ENCODE measurements around the gene CELF4.

The CELF4 gene

GRCh38 chr18:37546272-37546537 is 19.4 kb downstream of the CELF4 start:
- TF ChIP-seq, protein P1, sequence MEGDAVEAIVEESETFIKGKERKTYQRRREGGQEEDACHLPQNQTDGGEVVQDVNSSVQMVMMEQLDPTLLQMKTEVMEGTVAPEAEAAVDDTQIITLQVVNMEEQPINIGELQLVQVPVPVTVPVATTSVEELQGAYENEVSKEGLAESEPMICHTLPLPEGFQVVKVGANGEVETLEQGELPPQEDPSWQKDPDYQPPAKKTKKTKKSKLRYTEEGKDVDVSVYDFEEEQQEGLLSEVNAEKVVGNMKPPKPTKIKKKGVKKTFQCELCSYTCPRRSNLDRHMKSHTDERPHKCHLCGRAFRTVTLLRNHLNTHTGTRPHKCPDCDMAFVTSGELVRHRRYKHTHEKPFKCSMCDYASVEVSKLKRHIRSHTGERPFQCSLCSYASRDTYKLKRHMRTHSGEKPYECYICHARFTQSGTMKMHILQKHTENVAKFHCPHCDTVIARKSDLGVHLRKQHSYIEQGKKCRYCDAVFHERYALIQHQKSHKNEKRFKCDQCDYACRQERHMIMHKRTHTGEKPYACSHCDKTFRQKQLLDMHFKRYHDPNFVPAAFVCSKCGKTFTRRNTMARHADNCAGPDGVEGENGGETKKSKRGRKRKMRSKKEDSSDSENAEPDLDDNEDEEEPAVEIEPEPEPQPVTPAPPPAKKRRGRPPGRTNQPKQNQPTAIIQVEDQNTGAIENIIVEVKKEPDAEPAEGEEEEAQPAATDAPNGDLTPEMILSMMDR (conservative IDR thresholded peaks at IDR 0.05): no peak
- no peak overlapping the region for H3K27ac ChIP-seq

DNA sequence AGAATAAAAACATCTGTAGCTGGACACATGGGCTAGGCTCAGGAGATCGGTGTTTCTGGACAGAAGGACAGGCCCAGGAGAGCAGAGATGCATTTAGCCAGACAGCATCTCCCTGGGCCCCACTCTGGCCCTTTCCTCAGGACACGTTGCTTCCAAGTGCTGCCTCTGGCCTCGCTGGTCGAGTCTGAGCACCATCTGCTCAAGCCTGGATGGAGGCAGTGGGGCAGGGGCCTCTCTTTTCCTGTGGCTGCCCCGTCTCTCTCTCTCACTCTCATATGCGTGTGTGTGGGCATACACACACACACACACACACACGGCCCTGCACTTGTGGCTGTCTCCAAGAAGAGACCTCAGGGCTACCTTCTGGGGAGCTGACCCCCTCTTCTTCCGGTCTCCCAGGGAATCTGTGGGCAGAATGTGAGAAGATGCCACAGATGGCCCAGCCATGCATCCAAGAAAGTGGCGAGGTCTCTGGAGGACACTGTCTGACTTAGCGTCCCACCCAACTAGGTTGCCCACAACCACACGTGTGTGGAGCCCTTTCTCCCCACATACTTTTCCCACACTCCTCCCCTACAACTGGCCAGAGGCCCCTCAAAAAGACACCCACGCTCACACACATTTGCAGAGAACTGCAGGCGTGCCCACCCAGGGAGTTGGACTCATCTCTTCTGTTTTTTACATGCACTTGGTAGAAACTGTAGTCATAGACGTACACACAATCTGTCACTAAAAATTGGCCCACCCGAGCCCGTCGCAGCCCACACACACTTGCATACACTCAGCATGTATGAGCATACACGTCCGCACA is 19.9 kb downstream of the CELF4 start:
- no peak overlapping the region for H3K27ac ChIP-seq
- TF ChIP-seq, protein P1 (conservative IDR thresholded peaks at IDR 0.05): no peak

- no peak overlapping the region for H3K27ac ChIP-seq
- TF ChIP-seq, protein P1 (conservative IDR thresholded peaks at IDR 0.05): no peak
Measured at GRCh38 chr18:37544713-37545112, 20.9 kb downstream of the CELF4 start.

- TF ChIP-seq, protein P1 (conservative IDR thresholded peaks at IDR 0.05): no peak
Measured at GRCh38 chr18:37544217-37544616, 21.4 kb downstream of the CELF4 start.

GRCh38 chr18:37543321-37543720 is 22.3 kb downstream of the CELF4 start:
- no peak overlapping the region for H3K27ac ChIP-seq
- TF ChIP-seq, protein P1 (conservative IDR thresholded peaks at IDR 0.05): no peak

More at GRCh38 chr18:37544217-37544616, 21.4 kb downstream of the CELF4 start:
- H3K27ac ChIP-seq: no peak overlapping the region

DNA sequence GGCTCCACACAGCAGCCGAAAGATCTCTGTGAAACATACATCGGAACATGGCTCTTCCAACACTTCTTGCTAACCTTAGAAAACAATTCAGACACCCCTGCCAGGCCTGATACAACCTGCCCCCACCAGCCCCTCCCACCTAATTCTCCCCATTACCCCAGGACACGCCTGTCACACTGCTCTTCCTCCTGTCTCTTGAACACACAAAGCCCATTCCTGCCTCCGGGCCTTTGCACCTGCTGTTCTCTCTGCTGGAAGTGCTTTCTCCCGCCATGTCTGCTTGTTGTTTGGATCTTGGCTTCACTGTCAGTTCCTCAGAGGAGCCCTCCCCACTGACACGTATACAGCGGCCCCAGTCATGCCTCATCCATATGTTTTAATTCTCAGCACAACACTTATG is 24.1 kb downstream of the CELF4 start:
- H3K27ac ChIP-seq: no peak overlapping the region
- TF ChIP-seq, protein P1 (conservative IDR thresholded peaks at IDR 0.05): no peak

- TF ChIP-seq, protein P1 (conservative IDR thresholded peaks at IDR 0.05): no peak
- H3K27ac ChIP-seq: no peak overlapping the region
Measured at GRCh38 chr18:37540424-37541138, 25.0 kb downstream of the CELF4 start.
